Left renal cortex interstitium (tissue), 4 donors: ENCODE measurements around the gene METTL25B. TPM values are rescaled to one million over a fixed set of nuclear protein-coding genes. Genes with fewer than 3 reads are reported as not detected.

ENCODE experiments used
- DNase-seq, 4 donors: peaks; one replicate each; pipeline ENCODE4 v3.0.0-alpha.2; 2013; ENCODE audit warnings: low read depth in 4 of 4, low spot score in 2 of 4, missing footprints in 1 of 4
- polyA plus RNA-seq, 4 donors: library from polyadenylated mRNA; unstranded; fragments of 120-200 nt; gene quantifications; one replicate each; pipeline ENCODE4 v1.2.1, GENCODE V29; 2013; ENCODE audit not compliant: insufficient read length in 4 of 4

The METTL25B gene
- 10 to 100 TPM; 32.9 to 52.0 (median 39.5) TPM for polyA plus RNA-seq

DNA sequence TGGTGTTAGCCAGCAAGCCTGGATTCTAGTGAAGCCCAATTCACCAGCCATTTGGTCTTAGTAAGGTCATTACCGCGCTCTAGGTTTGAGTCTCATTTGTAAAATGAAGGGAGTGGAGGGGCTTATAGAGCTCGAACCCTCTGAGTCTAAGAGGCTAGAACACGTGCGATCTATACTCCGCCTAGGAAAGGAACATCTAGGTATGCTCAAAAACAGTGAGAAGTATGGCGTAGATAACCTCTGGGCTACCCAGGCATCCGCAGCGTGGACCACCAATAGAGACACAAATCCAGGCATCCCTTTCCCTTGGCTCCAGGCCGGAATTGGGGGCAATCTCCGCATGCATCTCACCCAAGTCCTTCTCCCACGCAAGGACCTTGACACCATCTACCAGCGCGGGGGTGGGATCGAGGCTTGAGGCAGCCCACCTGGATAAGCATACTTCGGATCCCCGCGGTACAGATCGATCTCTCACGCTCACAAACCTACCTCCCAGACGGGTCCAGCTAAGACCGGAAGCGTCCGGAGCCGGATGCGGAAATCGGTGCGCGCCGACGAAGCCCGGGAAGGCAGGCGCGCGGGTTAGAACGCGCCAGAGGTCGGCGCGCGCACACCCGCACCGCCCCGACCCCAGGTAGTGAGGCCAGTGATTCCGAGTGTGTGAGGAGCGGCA is at the start of gene METTL25B:
Gene METTL25B (plus strand): TSS at position 544 of the 673 bp plus-strand sequence. CDS start 636 bp downstream, outside the sequence.
- no peak for DNase-seq

DNA sequence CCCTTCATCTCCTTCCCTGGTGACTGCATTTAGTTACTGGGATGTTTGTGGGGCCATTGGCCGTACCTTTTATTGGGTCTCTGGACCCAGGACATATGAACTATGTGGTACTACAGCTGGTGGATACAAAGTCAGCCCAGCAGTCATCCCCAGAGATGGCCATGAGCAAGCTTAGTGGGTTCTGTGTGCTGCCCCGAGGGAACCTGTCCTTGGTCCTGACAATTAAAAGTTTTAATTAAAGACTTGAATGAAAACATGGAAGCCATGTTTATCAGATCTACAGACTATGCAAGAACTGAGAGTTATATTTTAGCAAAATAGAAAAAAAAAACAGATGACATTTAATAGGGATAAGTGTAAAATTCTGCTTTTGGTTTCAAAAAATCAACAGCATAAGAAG is 48.2 kb upstream of the METTL25B start:
- no peak for DNase-seq

DNA sequence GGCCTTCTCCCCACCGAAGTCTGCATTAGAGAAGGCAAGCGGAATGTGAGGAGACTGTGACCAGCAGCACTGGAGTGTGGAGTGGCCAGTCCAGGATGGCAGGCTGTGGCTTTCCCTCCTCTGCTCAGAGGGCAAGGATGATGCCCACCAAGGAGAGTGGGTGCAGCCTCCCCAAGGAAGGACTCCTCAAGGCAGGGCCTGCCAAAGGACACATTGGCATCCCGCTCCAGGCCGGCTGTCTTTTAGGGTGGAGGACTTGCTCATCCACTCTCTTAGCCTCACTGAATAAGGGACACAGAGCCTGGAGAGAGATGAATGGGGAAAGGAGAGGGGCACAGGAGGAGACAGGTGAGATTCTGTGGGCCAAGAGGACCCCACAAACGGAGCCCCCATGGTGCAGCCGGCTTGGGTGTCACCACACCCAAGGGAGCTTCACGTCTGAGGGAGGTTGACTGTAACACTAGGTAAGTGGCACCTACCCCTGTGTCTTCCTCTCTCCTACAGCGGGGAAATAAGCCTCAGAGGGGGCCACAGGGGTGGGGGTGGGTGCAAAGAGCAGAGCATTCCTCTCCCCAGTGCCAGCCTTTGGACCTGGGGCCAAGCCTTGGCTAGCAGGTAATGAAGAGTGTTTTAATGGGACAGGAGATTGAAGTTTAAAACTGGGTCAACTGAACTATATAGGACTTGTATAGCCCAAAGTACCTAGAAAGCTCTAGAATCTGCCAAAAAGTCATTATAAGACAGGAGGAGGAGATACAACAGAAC is 46.9 kb upstream of the METTL25B start:
- DNase-seq, result no peak

DNA sequence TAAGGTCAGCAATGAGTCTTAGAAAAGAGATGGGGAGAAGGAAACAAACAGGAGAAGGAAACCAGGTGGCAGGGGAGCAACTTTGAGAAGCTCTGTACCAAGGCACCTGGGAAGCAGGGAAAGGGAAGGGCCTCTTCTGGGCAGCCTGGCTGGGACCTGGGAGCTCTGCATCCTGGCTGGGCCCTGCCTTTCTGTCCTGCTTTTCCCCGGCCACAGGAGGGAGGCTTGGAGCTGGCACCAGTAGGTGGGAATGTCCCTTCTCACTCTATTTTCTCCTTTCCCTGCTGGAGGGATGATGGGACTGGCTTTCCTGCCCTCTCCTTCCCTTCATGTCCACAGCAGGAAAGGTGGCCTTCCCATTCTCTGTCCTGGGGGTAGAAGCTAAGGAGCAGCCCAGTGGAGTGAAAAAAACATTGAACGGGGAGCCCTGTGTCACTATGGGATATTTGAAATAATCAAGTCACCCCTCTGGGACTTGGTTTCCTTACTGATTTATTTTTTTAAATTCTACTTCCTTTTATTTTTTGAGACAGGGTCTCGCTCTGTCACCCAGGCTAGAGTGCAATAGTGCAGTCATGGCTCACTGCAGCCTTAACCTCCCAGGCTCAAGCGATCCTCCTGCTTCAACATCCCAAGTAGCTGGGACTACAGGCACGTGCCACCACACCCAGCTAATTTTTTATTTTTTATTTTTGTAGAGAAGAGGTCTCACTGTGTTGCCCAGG is 45.9 kb upstream of the METTL25B start:
- DNase-seq, result no peak

DNA sequence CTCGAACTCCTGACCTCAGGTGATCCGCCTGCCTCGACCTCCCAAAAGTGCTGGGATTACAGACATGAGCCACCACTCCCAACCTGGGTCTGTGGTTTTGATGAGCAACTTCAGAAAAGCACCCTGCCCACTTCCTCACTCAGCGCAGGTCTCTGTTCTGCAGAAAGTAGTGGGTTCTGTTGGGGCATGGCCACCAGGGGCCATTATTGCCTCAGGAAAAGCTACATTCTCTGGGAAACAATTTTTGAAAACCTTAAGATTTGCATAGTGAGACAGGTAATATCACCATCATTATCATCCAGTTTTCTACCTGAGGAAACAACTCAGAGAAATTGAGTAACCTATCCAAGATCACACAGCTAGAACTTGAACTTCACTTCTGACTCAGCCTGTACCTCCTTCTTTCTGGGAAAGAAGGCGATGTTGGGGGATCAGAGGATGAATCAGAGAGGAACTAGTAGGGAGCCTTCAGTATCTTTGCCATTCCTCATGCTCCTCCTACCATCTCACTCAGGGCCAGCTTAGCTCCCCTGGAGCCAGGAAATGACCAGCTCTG is 44.0 kb upstream of the METTL25B start:
- no peak for DNase-seq

DNA sequence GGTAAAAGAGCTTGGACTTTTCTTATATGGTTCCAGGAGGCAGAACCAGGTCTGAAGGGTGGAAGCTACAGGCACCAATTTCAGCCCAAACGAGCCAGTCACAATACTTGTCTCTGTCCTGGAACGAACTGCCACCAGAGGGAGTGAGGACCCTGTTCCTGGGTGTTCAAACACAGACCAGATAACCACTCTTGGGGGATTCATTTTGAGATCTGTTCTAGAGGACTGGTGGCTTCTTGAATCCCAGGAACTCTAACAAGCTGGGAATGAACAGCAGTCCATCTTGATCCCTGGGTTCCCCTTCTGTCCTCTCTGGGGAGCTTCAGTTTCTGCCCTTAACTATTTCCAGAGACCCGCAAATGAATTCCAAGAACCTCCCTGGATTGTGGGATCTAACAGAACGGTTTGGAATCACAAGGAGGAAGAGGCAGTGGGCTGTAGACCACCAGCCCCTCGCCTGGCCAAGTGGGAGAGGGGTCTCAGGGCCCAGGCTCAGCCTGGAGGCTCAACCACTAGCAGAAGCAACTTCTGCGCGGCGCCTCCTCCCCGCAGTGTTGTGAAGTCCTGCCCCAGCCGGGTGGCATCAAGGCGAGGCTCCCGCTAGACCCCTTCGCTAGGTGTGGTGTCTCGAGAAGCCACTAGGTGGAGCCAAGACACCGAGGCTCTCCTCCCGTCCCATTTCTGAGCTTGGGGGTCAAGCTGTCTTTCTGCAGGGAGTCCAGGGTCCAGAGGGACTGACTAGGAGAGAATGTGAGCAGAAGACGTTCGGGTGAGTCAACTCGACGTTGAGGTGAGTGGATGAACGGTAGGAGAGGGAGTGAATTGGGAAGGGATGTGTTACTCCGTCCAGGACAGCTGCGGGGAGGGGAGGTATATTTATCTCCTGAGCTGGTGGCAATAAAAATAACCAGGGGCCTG is 39.0 kb upstream of the METTL25B start:
- DNase-seq, result peak in 2 of 4 donors; percentile 87 to 88

DNA sequence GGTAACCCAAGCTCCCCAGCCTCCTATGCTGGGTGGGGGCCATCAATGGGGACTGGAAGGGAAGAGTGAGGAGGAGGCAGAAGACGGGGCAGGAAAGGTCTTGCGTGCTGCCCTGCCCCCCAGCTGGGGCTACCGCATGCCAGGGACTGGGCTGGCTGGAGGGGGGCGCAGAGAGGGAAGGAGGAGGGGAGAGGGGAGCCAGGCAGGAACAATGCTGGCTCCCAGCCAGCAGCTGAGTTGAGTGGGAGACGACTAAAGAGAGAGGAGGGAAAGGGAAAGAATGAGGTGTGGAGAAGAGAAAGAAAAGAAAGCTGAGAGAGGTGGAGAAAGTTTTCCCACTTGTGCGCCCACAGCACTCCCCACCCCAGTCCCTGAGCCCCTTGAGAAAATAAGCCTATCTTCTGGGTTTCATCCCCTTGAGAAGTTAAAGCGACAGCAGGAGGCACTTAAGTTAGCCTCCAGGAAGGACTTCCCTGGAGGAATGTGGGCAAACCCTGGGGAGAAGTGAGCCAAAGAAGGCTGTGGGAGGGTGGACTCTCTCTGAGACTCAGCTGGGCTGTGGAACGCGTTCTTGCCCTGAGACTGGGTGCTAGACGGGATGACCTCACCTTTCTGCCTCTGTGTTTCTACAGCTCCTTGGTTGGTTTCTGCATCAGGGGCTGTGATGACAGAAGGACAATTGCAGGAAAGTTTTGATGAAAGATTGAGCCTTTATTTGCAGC is 38.2 kb upstream of the METTL25B start:
- DNase-seq, result no peak

DNA sequence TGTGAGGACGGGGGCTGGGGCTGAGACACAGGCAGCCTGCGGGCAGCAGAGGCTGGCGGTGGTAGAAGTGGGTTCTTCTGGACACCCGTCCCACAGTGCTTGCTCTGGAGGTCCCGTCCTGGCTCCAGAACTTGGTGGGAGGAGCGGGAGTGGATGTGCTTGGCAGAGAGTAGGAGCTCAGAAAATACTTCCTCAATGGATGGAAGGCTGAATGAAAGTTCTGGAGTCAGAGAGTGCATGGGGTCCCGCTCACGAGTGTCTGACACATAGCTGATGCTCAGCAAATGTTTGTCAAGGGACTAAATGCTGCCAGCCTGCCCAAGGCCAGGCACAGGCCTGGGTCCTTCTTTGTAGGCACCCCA is 37.6 kb upstream of the METTL25B start:
- DNase-seq, result no peak

DNA sequence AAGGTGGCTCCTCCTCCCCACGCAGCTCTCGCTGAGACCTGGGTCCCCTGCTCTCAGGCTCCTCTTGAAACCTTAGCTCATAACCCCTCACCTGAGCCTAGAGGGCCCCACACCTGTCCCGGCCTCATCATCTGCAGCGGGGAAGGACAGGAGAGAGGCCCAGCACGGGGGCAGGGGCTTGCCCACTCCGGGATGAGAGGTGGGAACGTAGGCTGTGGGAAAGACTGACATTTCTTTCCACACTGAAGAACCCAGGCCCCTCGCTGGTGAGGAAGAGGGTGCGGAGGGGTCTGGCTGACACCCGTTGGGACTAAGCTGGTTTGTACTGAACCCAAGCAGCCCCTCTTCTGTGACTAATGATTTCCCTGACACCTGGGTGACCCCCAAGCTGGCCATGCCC is 37.1 kb upstream of the METTL25B start:
- DNase-seq, result no peak

DNA sequence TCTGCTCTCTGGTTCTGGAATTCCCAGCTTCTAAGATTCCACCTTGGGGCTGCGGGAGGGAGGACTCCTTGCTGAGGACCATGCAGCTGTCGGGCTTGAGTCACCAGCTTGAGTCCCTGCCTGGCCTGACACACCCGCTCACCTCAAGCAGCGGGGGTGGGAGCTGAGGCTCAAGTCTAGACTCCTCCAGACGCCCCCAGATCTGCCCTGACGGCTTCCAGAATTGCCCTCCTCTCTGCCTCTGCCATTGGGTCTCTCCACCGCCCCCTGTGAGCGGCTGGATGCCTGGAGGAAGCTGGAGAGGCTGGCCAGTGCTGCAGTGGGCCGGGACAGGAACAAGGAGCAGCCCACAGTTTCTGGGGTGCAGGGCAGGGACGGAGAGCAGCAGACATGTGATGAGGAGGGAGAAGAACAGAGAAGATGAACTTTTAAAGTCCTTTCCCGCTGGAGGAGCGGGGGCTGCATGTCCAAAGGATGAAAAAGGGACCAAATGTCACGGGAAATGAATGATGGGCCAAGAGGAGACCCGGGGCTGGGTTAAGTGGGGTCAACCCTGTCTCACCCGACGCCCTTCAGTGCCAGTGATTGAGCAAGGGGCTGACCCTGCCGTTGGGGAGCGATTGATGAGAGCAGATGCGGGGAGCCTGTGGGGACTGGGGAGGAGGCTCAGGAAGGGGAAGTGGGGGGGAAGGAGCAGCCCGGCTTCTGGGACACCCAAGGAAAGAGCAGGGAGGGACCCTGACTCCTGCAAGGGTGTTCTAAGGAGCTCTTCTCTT is 36.4 kb upstream of the METTL25B start:
- DNase-seq, result no peak

DNA sequence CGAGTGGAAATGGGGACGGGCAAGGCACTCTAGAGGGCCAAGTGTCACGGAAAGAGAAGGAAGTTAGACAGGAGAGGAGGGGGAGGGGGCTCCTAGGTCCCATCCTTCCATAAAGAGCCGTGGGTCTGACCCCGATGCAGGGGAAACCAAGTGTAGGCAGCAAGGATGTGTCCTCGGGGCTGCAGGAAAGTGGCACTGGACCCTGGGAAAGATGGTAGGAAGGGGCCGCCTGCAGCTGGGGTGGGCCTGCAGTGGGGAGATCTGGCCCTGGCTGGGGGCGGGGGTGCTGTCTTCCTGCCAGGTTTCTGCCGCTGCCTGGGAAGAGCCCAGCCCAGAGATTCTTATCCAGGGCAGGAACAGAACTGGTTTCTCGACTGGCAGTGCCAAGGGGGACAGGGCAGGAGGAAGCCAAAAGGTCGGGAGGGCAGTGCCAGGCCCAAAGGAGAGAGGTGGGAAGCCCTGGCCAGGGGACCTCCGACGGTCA is 35.8 kb upstream of the METTL25B start:
- DNase-seq, result no peak

DNA sequence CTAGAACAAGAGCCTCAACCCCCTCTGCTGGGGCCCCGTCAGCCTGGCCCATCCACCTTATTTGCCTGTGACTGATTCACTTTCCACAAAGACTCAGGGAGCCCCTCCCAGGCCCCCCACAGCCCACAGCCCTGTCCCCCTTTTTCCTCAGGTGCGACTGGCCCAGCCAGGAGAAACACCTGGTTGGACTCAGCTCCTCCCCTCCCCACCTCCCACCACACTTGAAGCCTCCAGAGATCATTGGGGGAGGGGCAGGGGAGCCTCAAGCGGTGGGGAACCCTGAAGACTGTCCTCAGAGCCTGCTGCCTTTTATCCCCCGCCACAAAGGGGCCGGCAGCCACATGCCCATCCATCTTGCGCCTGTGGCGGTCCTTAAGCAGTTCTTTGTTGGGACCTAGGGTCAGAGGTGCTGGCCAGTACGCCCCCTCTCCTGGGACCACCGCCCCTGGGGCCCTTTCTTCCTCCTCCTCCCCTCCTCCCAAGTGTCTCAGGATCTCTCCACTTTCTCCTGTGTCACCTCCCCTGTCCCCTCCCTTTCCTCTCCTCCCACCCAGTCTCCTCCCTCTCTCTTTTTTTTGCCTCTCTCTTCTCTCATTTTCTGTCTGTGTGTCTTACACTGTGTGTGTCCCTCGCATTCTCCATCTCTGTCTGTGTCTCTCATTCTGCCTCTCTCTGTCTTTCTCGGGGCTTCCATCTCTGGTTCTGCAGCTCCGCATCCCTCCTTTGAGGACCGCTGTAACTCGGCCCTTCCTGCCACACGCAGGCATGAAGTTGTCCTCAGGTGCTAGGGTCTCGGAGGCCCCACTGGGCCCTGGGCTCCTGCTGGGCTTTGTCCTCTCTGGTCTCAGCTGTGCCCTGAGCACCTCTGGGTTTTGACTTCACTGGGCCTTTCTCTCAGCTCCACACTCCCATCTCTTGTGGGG is 35.1 kb upstream of the METTL25B start:
- DNase-seq, result peak in 1 of 4 donors; percentile 81

DNA sequence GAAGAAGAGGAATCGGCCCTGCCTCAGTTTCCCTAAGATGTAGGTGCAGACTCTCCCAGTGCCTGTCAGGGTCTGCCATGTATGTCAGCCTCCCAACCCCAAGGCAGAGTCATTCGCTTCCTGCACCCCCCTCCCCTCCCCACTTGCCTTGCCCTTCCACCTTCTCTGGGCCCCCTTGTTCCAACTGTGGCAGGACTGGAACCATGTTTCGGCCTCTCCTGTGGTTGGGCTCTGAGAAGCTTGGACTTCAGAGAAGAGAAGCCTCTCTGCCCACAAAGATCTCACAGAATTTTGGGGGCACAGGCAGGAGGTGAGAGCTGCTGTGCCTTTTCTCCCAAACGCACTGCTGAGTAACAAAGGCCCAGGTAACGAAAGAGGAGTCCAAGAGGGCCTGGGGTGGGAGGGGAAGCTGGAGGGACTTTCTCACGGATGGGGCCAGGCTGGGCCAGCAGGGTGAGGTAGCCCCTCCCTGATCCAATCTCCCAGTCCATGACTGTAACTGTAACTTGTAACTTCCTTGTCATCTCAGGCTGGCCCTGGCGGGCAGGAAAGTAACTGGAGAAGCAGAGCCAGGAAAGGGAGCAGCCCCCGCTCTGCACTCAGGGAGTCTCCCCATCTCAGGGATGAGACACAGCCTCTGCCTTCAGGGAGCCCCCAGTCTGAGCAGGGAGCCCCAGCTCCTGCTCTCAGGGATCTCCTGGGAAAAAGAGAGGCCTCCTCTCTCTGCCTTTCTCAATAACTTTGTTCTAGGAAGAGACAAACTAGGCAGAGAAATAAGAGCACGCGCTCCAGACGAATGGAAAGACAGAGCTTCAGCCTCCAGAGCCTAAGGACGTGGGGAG is 34.2 kb upstream of the METTL25B start:
- DNase-seq, result no peak

DNA sequence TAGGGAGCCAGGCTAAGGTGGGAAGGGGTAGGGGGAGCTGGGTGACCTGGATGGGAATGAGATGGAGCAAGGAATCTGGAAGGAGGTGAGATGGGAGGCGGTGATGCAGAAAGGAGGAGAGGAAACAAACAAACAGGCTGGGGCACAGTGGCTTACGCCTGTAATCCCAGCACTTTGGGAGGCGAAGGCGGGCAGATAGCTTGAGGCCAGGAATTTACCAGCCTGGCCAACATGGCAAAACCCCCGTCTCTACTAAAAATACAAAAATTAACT is 33.6 kb upstream of the METTL25B start:
- no peak for DNase-seq

DNA sequence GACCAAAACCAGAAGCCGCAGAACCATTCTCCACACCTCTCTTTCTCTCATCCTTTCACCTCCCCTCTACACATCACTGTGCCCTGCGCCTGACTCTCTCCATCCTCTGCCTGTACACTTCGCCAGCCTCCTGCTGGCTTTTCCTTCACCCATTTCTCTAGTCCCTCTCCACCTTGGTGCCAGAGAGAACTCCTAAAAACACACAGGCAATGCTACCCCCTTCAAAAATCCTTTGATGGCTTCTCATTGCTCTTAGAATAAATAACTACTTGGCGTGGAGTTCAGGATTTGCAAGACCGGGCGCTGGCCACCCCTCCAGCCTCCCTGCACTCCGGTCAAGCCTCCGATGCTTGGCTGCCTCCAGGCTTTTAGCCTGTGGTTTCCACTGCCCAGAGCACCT is 31.5 kb upstream of the METTL25B start:
- no peak for DNase-seq

DNA sequence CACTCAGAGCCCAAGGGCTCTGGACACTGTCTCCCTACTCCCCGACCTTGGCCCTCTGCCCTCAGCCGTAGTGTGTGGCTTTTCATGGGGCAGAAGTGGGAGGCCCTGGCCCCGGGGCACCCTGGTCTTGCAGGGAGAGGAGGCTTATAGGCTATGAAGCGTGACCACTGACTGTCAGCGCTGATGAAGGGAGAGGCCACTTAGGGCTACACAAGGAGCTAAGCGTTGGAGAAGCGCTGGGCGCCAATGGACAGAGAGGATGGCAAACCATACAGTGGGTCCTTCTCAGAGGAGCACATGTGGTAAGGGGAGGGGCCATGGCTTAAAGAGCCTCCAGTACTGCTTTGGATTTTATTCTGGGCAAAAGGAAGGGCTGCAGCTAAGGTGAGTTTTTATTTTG is 30.8 kb upstream of the METTL25B start:
- no peak for DNase-seq

DNA sequence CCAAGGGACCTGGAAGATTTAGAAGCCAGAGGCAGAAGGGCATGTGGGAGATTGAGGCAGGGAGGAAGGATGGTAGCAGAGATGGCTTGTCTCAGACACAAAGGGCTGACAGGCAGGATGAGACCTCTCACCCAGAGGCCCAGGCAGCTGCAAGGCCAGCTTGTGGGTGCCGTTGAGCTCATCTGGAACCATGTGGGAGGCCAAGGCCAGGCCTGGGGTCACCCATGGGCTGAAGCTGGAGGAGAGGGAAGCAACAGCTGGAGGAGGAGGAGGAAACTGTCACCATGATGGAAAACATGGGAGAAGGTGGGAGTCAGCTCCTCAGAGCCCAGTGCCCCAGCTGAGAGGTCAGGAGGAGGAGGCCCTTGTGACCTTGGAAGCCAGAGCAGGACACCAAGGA is 29.3 kb upstream of the METTL25B start:
- DNase-seq, result no peak
